ENCODE measurements around the gene SLC25A1.

DNA sequence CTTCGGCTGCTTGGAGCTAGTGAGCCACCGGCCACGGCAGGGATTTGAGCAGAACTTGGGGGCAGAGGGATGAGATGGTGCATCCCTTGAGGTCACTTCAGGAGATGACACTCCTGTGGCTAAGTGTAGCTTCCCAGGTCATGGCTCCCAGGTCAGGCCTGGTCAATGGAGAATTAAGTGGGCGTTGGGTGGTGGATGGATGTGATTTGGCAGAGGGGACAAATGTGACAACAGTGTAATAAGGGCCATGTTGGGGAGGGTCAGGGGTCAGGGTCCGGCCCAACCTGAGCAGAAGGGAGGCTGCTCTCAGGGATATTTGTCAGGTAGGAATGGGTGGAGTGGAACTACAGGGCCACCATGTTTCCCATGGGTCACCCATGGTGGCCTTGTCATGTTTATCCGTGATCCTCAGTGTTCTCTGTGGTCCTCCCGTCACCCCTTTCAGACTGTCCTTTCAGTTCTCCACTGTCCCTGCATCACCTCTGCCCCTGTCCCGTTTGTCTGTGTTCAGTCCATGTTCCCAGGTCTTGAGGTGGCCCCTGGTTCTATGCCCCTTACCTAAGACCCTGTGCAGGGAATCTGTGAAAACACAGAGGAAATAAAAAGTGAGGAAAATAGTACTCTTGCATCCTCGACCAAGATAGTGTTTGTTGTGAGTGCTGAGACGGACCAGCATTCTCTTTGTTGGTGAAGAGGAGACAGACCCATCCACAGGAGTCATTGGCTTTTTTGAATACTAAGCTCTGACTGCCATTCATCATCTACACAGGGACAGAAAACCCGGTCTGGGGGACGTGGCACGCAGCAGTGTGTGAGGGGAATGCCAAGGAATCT lies 6.1 kb downstream of the SLC25A1 start:
- TF ChIP-seq, protein P1, sequence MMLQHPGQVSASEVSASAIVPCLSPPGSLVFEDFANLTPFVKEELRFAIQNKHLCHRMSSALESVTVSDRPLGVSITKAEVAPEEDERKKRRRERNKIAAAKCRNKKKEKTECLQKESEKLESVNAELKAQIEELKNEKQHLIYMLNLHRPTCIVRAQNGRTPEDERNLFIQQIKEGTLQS (IDR thresholded peaks at IDR 0.05; ENCODE audit: borderline replicate concordance, extremely low read depth, low read depth, low read length): no peak
- no peak for TF ChIP-seq ATF7 (IDR thresholded peaks at IDR 0.05; ENCODE audit: low read depth)
- no peak for TF ChIP-seq EZH2 (IDR thresholded peaks at IDR 0.05; ENCODE audit: borderline replicate concordance, control insufficient read depth, low read depth, low read length)
- TF ChIP-seq, protein P2, sequence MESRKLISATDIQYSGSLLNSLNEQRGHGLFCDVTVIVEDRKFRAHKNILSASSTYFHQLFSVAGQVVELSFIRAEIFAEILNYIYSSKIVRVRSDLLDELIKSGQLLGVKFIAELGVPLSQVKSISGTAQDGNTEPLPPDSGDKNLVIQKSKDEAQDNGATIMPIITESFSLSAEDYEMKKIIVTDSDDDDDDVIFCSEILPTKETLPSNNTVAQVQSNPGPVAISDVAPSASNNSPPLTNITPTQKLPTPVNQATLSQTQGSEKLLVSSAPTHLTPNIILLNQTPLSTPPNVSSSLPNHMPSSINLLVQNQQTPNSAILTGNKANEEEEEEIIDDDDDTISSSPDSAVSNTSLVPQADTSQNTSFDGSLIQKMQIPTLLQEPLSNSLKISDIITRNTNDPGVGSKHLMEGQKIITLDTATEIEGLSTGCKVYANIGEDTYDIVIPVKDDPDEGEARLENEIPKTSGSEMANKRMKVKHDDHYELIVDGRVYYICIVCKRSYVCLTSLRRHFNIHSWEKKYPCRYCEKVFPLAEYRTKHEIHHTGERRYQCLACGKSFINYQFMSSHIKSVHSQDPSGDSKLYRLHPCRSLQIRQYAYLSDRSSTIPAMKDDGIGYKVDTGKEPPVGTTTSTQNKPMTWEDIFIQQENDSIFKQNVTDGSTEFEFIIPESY (IDR thresholded peaks at IDR 0.05): no peak
- no peak for TF ChIP-seq JUNB (IDR thresholded peaks at IDR 0.05)
- TF ChIP-seq, protein P3, sequence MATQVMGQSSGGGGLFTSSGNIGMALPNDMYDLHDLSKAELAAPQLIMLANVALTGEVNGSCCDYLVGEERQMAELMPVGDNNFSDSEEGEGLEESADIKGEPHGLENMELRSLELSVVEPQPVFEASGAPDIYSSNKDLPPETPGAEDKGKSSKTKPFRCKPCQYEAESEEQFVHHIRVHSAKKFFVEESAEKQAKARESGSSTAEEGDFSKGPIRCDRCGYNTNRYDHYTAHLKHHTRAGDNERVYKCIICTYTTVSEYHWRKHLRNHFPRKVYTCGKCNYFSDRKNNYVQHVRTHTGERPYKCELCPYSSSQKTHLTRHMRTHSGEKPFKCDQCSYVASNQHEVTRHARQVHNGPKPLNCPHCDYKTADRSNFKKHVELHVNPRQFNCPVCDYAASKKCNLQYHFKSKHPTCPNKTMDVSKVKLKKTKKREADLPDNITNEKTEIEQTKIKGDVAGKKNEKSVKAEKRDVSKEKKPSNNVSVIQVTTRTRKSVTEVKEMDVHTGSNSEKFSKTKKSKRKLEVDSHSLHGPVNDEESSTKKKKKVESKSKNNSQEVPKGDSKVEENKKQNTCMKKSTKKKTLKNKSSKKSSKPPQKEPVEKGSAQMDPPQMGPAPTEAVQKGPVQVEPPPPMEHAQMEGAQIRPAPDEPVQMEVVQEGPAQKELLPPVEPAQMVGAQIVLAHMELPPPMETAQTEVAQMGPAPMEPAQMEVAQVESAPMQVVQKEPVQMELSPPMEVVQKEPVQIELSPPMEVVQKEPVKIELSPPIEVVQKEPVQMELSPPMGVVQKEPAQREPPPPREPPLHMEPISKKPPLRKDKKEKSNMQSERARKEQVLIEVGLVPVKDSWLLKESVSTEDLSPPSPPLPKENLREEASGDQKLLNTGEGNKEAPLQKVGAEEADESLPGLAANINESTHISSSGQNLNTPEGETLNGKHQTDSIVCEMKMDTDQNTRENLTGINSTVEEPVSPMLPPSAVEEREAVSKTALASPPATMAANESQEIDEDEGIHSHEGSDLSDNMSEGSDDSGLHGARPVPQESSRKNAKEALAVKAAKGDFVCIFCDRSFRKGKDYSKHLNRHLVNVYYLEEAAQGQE (IDR thresholded peaks at IDR 0.05; ENCODE audit: low read depth, low read length): no peak

Data from GM12878 (cell line).